DOHH2 (cell line): ENCODE data around the gene HPSE.

Experiments used
- H3F3A ChIP-seq: fragments of 200-600 bp; sonication (generic), shearing (Covaris generic); 2 replicates; pipeline ENCODE4 v1.6.0; 2016; ENCODE audit warnings: antibody characterized with exemption, mild to moderate bottlenecking; ENCODE audit not compliant: control insufficient read depth, insufficient read depth
- H3K27ac ChIP-seq: fragments of 200-600 bp; sonication (generic); 2 replicates; pipeline ENCODE4 v1.5.1; 2014; ENCODE audit warnings: low read depth, mild to moderate bottlenecking, low read length, moderate library complexity
- H3K27me3 ChIP-seq: fragments of 200-600 bp; sonication (generic); 2 replicates; pipeline ENCODE4 v1.6.1; 2014; ENCODE audit warnings: mild to moderate bottlenecking, low read length, mixed read lengths; ENCODE audit not compliant: control insufficient read depth
- H3K36me3 ChIP-seq: fragments of 200-600 bp; sonication (generic); 2 replicates; pipeline ENCODE4 v1.6.1; 2014; ENCODE audit warnings: mild to moderate bottlenecking, low read length, moderate library complexity, mixed read lengths; ENCODE audit not compliant: control insufficient read depth
- H3K4me1 ChIP-seq: fragments of 200-600 bp; sonication (generic); 2 replicates; pipeline ENCODE4 v1.6.1; 2014; ENCODE audit warnings: mild to moderate bottlenecking, low read length, mixed read lengths; ENCODE audit not compliant: control insufficient read depth
- H3K4me2 ChIP-seq: fragments of 200-600 bp; sonication (generic); 2 replicates; pipeline ENCODE4 v1.6.0; 2014; ENCODE audit warnings: mild to moderate bottlenecking, low read length, moderate library complexity
- H3K4me3 ChIP-seq: fragments of 200-600 bp; sonication (generic); 2 replicates; pipeline ENCODE4 v1.5.1; 2014; ENCODE audit warnings: mild to moderate bottlenecking, low read length, mixed read lengths
- H3K79me2 ChIP-seq: fragments of 200-600 bp; sonication (generic); 2 replicates; pipeline ENCODE4 v1.6.1; 2014; ENCODE audit warnings: mild to moderate bottlenecking, low read length, mixed read lengths; ENCODE audit not compliant: control insufficient read depth
- H3K9me2 ChIP-seq: fragments of 200-600 bp; sonication (generic); replicated peaks from 2 replicates; pipeline ENCODE4 v1.6.1; 2014; ENCODE audit warnings: mild to moderate bottlenecking, low read length, mixed read lengths; ENCODE audit not compliant: control insufficient read depth
- H3K9me3 ChIP-seq: fragments of 200-600 bp; sonication (generic); 2 replicates; pipeline ENCODE4 v1.6.1; 2014; ENCODE audit warnings: antibody characterized with exemption, low read length, mixed read lengths; ENCODE audit not compliant: control insufficient read depth, insufficient read depth
- H4K20me1 ChIP-seq: fragments of 200-600 bp; sonication (generic); 2 replicates; pipeline ENCODE4 v1.6.0; 2014; ENCODE audit warnings: low read depth, mild to moderate bottlenecking, antibody characterized with exemption, low read length, moderate library complexity; ENCODE audit not compliant: control insufficient read depth, insufficient read depth
- CTCF ChIP-seq: fragments of 200-600 bp; sonication (generic); IDR thresholded peaks from one replicate; pipeline ENCODE4 v1.5.1; 2014; ENCODE audit warnings: antibody characterized with exemption, mild to moderate bottlenecking, low read depth, low read length; ENCODE audit not compliant: poor library complexity, severe bottlenecking
- EZH2phosphoT487 ChIP-seq: fragments of 200-600 bp; sonication (generic); IDR thresholded peaks from 2 replicates; pipeline ENCODE4 v1.6.1; 2017; ENCODE audit warnings: borderline replicate concordance, mild to moderate bottlenecking, antibody characterized with exemption, low read length, moderate library complexity, mixed read lengths

The HPSE gene

DNA sequence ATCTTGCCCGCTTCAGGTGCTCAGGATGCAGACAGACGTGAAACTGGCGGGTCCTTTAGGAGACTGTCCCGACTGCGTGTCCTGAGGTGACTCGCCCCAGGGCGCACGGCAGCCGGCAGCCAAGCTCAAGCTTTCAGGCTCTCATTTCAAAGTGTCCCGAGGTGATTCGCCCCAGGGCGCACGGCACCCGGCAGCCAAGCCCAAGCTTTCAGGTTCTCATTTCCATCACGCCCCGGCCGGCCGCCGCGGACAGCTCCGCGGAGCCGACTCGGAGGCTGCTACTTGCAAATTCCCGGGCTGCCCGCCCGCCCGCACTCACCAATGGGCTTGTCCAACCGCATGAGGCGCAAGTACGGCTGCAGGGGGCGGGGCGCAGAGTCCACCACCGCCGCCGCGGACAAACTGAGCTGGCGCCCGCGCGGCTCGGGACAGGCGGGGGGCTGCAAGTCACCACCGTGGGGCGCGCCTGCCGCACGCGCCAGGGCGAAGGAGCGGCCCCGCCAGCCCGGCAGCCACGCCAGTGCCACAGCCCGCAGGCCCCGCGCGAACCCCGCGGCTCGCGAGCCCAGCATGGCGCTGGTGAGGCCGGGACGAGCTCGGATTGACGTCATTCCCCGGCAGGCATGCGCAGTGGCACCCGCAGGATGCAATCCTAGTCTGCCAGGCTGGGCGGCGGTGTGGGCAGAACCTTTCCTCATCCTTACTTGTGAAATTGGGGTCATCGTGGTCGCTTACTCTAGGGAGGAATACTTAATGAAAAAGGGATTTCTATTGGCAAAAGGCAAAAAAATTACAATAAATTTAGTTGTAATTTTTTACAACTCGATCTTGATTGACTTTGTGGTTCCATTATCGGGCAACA is 50.2 kb downstream of the HPSE start, which contains the start of gene COQ2:
Gene COQ2, minus strand, starts transcription at position 606 of the 862 bp plus-strand sequence. Its CDS starts 34 bp downstream, at position 572.
- H3K36me3 ChIP-seq: no peaks in the 10 kb centered on the region
- H3K79me2 ChIP-seq: peaks cover 30% of the 10 kb centered on the region
- H3F3A ChIP-seq: peaks cover 15% of the 10 kb centered on the region
- H3K4me2 ChIP-seq: peak within 1 kb of the TSS; percentile 89
- no peaks in the 10 kb centered on the region for H3K9me2 ChIP-seq
- H3K27me3 ChIP-seq: no peaks in the 10 kb centered on the region
- peak within 1 kb of the TSS; percentile 62 for H3K27ac ChIP-seq
- H3K4me1 ChIP-seq: peaks cover 36% of the 10 kb centered on the region
- H3K9me3 ChIP-seq: no peaks in the 10 kb centered on the region
- H3K4me3 ChIP-seq: peak within 1 kb of the TSS; percentile 85
- no peaks in the 10 kb centered on the region for H4K20me1 ChIP-seq
- TF ChIP-seq EZH2phosphoT487 (no peak), CTCF (peak; percentile 34)

GRCh38 chr4:83283181-83283580 is 51.5 kb downstream of the HPSE start:
- H3K4me3 ChIP-seq: peak overlapping the region; percentile 85
- H3K4me2 ChIP-seq: peak overlapping the region; percentile 89
- no peaks in the 10 kb centered on the region for H3K9me2 ChIP-seq
- H3K27me3 ChIP-seq: no peaks in the 10 kb centered on the region
- no peak for TF ChIP-seq EZH2phosphoT487
- TF ChIP-seq CTCF: no peak
- H3K36me3 ChIP-seq: peaks cover 5% of the 10 kb centered on the region
- H3K9me3 ChIP-seq: no peaks in the 10 kb centered on the region
- H3K79me2 ChIP-seq: peaks cover 30% of the 10 kb centered on the region
- H3K27ac ChIP-seq: no peak overlapping the region
- no peaks in the 10 kb centered on the region for H4K20me1 ChIP-seq
- peaks cover 15% of the 10 kb centered on the region for H3F3A ChIP-seq
- H3K4me1 ChIP-seq: peaks cover 36% of the 10 kb centered on the region

GRCh38 chr4:83282049-83282535 is 52.6 kb downstream of the HPSE start:
- peak overlapping the region; percentile 22 for H3K4me2 ChIP-seq
- no peak overlapping the region for H3K4me3 ChIP-seq

More at GRCh38 chr4:83282049-83282535, 52.6 kb downstream of the HPSE start:
- H4K20me1 ChIP-seq: no peaks in the 10 kb centered on the region
- no peaks in the 10 kb centered on the region for H3K9me3 ChIP-seq
- H3K4me1 ChIP-seq: peaks cover 38% of the 10 kb centered on the region
- H3K27ac ChIP-seq: no peak overlapping the region
- H3K79me2 ChIP-seq: peaks cover 30% of the 10 kb centered on the region
- TF ChIP-seq EZH2phosphoT487 (no peak), CTCF (peak; percentile 74)
- no peaks in the 10 kb centered on the region for H3K27me3 ChIP-seq
- H3F3A ChIP-seq: peaks cover 15% of the 10 kb centered on the region
- peaks cover 12% of the 10 kb centered on the region for H3K36me3 ChIP-seq
- H3K9me2 ChIP-seq: no peaks in the 10 kb centered on the region
